Choroid plexus epithelial cell (primary cell): Measurements from ENCODE around the gene ZDHHC24.
A peak's percentile ranks its signal among the peaks of the same experiment; 100 is the strongest.

Experiments
- DNase-seq: peaks from one replicate; pipeline ENCODE4 v3.0.0-alpha.2; 2010; ENCODE audit warnings: low read depth
- H3K4me3 ChIP-seq: 2 replicates; pipeline ENCODE4 v1.5.1; 2011; ENCODE audit warnings: low read depth, mild to moderate bottlenecking, control low read depth, low read length, moderate library complexity
- TF ChIP-seq, protein P1 (sequence below): conservative IDR thresholded peaks from 2 replicates; pipeline ENCODE4 v1.5.1; 2011; ENCODE audit warnings: low read depth, mild to moderate bottlenecking, control low read depth, inconsistent platforms, low read length, moderate library complexity

The ZDHHC24 gene

DNA sequence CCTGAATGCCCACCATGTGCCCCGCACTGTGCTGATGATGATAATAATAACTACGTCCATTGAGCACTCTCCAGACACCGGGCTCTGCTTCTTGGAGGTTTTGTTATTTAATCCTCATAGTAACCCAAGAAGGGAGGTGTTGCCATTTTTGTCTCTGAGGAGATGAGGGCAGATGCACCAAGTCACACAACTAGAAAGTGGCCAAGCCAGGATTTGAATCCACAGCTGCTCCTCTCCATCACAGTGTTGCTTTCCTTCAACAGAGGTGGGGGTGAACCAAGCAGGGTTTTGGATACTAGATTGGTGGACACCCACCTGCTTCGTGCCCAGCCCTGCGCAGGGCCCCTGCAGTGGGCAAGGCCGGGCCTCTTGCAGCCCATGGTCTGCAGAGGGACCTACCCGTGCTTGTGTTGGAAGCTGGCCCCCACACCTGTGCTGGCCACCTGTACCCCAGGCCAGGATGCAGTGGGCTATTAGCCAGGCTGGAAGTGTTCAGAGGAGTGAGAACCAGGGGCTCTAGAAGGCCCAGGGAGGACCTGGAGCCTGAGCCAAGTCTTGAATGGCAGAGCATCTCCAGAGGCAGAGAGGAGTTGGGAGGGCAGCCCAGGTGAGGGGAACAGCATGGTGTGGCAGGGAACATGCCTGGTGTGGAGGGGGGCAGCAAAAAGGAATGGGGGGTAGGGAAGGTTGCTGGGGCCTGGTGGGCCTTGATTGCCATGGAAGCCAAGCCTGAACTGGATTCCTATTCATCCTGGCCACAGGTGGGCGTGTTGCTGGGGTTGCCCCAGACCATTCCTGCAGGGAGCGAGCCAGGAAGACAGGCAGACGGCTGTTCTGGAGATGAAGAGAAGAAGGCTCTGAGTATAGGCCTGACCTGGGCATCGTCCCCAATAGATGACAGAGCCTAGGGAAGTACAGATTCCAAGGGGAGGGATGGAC is 68.3 kb downstream of the ZDHHC24 start:
- H3K4me3 ChIP-seq: no peak overlapping the region
- TF ChIP-seq, protein P1, sequence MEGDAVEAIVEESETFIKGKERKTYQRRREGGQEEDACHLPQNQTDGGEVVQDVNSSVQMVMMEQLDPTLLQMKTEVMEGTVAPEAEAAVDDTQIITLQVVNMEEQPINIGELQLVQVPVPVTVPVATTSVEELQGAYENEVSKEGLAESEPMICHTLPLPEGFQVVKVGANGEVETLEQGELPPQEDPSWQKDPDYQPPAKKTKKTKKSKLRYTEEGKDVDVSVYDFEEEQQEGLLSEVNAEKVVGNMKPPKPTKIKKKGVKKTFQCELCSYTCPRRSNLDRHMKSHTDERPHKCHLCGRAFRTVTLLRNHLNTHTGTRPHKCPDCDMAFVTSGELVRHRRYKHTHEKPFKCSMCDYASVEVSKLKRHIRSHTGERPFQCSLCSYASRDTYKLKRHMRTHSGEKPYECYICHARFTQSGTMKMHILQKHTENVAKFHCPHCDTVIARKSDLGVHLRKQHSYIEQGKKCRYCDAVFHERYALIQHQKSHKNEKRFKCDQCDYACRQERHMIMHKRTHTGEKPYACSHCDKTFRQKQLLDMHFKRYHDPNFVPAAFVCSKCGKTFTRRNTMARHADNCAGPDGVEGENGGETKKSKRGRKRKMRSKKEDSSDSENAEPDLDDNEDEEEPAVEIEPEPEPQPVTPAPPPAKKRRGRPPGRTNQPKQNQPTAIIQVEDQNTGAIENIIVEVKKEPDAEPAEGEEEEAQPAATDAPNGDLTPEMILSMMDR: no peak
- DNase-seq: no peak

DNA sequence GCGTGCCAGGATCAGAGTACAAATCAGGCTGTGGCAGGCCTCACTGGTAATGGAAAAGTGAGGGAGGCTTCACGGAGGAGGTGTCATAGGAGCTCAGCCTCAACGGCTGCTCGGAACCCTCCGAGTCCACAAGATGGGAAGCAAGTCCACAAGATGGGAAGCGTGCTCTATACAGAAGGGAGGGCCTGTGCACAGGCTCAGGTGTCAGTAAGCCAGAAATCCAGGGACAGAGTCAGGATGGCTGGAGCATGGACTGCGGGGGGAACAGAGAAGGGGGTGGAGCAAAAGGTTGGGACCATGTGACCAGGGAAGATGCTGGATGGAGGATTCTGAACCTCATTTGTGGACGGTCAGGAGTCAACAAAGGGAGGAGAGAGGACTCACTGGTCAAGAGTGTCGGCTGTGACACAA is 69.0 kb downstream of the ZDHHC24 start:
- H3K4me3 ChIP-seq: no peak overlapping the region
- TF ChIP-seq, protein P1: no peak
- DNase-seq: no peak

DNA sequence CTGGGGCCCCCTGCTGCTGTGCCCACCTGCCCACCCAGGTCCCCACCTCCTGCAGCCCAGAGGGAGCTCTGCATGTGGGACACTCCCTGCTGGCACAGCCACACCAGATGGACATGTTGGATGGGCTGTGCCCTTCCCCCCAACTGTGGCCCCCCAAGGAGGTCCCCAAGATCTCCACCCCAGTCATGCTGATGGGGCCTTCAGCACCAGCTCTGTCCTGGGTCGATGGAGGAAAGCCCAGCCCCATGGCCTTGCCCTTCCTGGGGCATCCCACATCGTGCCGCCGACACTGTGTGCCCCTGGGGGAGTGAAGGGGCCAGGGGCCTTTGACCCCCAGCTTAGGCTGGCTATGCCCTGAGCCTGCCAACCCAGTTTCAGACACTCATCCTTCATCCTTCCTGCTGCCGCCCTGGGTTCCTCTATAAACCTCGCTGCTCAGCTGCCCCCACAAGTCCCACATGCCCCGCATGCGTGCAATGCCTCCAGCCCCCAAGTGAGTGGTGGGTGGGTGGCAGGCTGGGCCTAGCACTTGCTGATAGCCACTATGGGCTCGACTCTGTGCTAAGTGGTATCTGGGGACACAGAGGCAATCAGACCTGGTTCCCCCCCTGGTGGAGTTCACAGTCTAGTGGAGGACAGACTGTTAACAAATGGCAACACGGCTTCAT is 69.5 kb downstream of the ZDHHC24 start:
- TF ChIP-seq, protein P1: peak; percentile 5
- H3K4me3 ChIP-seq: no peak overlapping the region
- DNase-seq: no peak

DNA sequence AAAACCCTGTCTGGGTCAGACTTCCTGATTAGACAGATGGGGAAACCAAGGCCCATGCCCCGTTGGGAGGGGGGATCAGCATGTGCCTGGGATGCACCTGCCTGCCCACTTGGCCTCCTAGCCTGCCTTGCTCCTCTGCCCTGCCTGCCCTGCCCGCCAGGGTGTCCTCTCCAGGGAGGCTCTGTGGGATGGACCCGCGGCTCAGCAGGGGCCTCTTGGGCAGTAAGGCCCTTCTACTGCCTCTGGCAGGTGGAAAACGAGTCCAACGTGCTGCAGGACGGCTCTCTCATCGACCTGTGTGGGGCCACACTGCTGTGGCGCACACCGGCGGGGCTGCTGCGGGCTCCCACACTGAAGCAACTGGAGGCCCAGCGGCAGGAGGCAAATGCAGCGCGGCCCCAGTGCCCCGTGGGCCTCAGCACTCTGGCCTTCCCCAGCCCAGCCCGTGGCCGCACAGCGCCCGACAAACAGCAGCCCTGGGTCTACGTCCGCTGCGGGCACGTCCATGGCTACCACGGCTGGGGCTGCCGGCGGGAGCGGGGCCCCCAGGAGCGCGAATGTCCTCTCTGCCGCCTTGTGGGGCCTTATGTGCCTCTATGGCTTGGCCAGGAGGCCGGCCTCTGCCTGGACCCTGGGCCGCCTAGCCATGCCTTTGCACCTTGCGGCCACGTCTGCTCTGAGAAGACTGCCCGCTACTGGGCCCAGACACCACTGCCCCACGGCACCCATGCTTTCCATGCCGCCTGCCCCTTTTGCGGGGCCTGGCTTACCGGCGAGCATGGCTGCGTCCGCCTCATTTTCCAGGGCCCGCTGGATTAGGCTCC is 70.3 kb downstream of the ZDHHC24 start:
- H3K4me3 ChIP-seq: no peak overlapping the region
- TF ChIP-seq, protein P1: no peak
- no peak for DNase-seq

DNA sequence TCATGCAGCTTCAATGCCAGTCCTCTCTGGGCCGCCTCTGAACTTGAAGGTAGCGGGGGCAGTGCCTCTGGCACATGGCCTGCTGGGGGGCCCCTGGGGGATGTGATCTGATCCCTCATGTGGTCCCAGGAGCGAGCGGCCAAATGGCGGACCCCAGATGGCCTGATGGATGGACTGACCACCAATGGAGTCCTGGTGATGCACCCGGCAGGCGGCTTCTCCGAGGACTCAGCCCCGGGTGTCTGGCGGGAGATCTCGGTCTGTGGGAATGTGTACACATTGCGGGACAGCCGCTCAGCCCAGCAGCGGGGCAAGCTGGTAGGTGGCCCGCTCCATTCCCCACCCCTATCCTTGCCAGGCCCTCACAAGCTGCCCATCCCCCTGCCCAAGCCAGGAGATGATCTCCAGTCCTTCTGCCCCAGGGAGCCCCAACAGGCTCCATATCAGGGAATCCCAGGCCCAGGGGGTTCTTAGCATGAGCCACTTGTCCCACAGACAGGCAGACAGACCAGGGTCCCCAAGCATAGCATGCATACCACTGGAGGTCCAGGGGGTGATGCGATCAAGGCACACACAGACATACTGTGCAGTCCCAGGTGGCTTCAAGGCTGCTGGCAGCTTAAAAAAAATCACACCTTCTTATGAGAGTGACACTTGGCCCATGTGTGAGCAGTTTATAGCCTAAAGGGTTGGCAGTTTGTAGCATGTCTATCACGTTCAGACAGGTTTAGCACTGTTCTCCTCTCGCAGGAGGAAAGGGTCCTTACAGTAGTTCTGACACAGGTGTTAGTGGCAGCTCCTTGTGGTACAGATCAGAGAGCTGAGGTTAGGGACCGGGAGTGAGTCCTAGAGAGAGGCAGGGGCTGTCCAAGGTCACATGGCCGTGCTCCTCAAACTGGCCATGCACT is 72.0 kb downstream of the ZDHHC24 start:
- H3K4me3 ChIP-seq: no peak overlapping the region
- no peak for DNase-seq
- TF ChIP-seq, protein P1: no peak

DNA sequence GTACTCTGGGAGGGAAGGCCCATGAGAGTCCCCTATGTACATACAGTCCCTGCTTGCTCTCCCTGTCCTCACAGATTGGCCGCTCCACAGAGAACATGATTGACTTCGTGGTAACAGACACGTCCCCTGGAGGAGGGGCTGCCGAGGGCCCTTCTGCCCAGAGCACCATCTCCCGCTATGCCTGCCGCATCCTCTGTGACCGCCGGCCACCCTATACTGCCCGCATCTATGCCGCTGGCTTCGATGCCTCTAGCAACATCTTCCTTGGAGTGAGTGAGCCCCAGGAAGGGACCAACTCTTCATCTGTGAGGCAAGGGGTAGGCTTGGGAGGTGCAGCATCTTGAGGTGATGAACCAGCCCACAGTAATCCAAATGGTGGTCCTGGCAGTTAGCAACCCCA is 72.7 kb downstream of the ZDHHC24 start:
- no peak overlapping the region for H3K4me3 ChIP-seq
- TF ChIP-seq, protein P1: no peak
- no peak for DNase-seq
